Retinal pigment epithelial cell (primary cell): ENCODE data around the gene MAPK8IP2.
"Not testable (repeated sequence)": the region's sequence is repeated elsewhere in the genome, so short reads cannot be mapped to it uniquely, and the experiment has no call there.

Experiments
- DNase-seq: peaks from one replicate; pipeline ENCODE4 v3.0.0-alpha.2; 2010; ENCODE audit warnings: low read depth
- H3K4me3 ChIP-seq: 2 replicates; pipeline ENCODE4 v1.5.1; 2011; ENCODE audit warnings: mild to moderate bottlenecking, low read length, control low read depth, moderate library complexity
- CTCF ChIP-seq: conservative IDR thresholded peaks from 2 replicates; pipeline ENCODE4 v1.5.1; 2011; ENCODE audit warnings: low read depth, low read length, control low read depth, inconsistent platforms

The MAPK8IP2 gene

GRCh38 chr22:50610041-50610451 is 9.5 kb downstream of the MAPK8IP2 start:
- no peak for DNase-seq
- no peak overlapping the region for H3K4me3 ChIP-seq
- TF ChIP-seq CTCF, result no peak

- TF ChIP-seq CTCF, result no peak
- no peak for DNase-seq
Observed at GRCh38 chr22:50610581-50610980, 10.0 kb downstream of the MAPK8IP2 start.

GRCh38 chr22:50611341-50612060 is 10.9 kb downstream of the MAPK8IP2 start:
- H3K4me3 ChIP-seq, result no peak overlapping the region
- no peak for TF ChIP-seq CTCF
- no peak for DNase-seq

More at GRCh38 chr22:50610581-50610980, 10.0 kb downstream of the MAPK8IP2 start:
- H3K4me3 ChIP-seq, result no peak overlapping the region

GRCh38 chr22:50612168-50612527 is 11.6 kb downstream of the MAPK8IP2 start:
- no peak for TF ChIP-seq CTCF
- no peak overlapping the region for H3K4me3 ChIP-seq
- no peak for DNase-seq

- no peak for DNase-seq
- TF ChIP-seq CTCF, result no peak
- H3K4me3 ChIP-seq, result no peak overlapping the region
Observed at GRCh38 chr22:50612528-50613221, 12.1 kb downstream of the MAPK8IP2 start.

GRCh38 chr22:50613291-50613981 is 12.8 kb downstream of the MAPK8IP2 start:
- no peak for TF ChIP-seq CTCF
- DNase-seq, result no peak
- no peak overlapping the region for H3K4me3 ChIP-seq

GRCh38 chr22:50614296-50614695 is 13.7 kb downstream of the MAPK8IP2 start:
- not testable (repeated sequence) for H3K4me3 ChIP-seq, DNase-seq
